HepG2 (cell line): Measurements from ENCODE around the gene KAT6B. TPM values are rescaled to one million over a fixed set of nuclear protein-coding genes. Genes with fewer than 3 reads are reported as not detected.

Source experiments
- ATAC-seq: fragments of 200-7000 bp; cut with Tn5 transposase; 3 replicates; pipeline ENCODE4 v1.9.1; 2020; ENCODE audit warnings: mild to moderate bottlenecking, moderate library complexity
- BruUV-seq: library from RNA; stranded (reverse); fragments of 400-500 nt; replicated peaks from 2 replicates; lab custom pipeline; 2021; lab: Mats Ljungman, UMichigan
- CTCF ChIA-PET: fragments of 300-600 bp; formaldehyde crosslinking; extraction: SDS; loops from one replicate; lab custom pipeline; 2021; ENCODE audit warnings: low total read pairs, inconsistent platforms, low intra/inter-chr PET ratio; lab: Yijun Ruan, JAX
- POLR2A ChIA-PET: fragments of 350-600 bp; sonication (Branson Sonifier 250); formaldehyde crosslinking; loops from one replicate; lab custom pipeline; 2020; ENCODE audit warnings: antibody characterized with exemption, inconsistent platforms; lab: Yijun Ruan, JAX
- DNase-seq: peaks from one replicate; pipeline ENCODE4 v3.0.0-alpha.2; 2015; ENCODE audit warnings: low spot score
- FAIRE-seq: peaks from 3 replicates; lab custom pipeline; 2011; peaks lifted over from hg19 to GRCh38; lab: Jason Lieb, UNC
- H2AFZ ChIP-seq: one replicate; pipeline ENCODE4 v1.6.1; 2011; ENCODE audit warnings: low read length, inconsistent platforms
- H3K27ac ChIP-seq: fragments of 300-600 bp; 3 replicates; pipeline ENCODE4 v1.8.0; 2011; ENCODE audit warnings: mixed run types, mild to moderate bottlenecking, mixed read lengths, low read length, inconsistent platforms; ENCODE audit not compliant: insufficient read depth; ENCODE audit errors: extremely low read length
- H3K27me3 ChIP-seq, 2 experiments: fragments of 200-600 bp in 1 of 2; 2 replicates in 1 of 2; 3 replicates in 1 of 2; pipeline versions ENCODE4 v1.6.0 to v1.8.0; 2011; ENCODE audit warnings: low read length in 2 of 2, mild to moderate bottlenecking in 2 of 2, moderate library complexity in 2 of 2, inconsistent platforms in 1 of 2; ENCODE audit not compliant: insufficient read depth in 2 of 2, control insufficient read depth in 1 of 2
- H3K36me3 ChIP-seq, 2 experiments: fragments of 200-600 bp in 1 of 2; replicated peaks in 1 of 2; 2 replicates in 1 of 2; 3 replicates in 1 of 2; pipeline versions ENCODE4 v1.5.1 to v1.8.0; 2011; ENCODE audit warnings: low read length in 2 of 2, inconsistent platforms in 1 of 2; ENCODE audit not compliant: insufficient read depth in 2 of 2, control insufficient read depth in 1 of 2
- H3K4me1 ChIP-seq: 2 replicates; pipeline ENCODE4 v1.5.1; 2012; ENCODE audit warnings: low read length, inconsistent platforms; ENCODE audit not compliant: insufficient read depth
- H3K4me2 ChIP-seq: 2 replicates; pipeline ENCODE4 v1.6.0; 2011; ENCODE audit warnings: low read depth, low read length, inconsistent platforms
- H3K4me3 ChIP-seq, 3 experiments: fragments of 200-600 bp in 1 of 3; sonication (generic), shearing (Covaris generic) in 1 of 3; replicated peaks in 1 of 3; 2 replicates each; pipeline ENCODE4 v1.5.1; 2011 to 2016; ENCODE audit warnings: low read length in 3 of 3, inconsistent platforms in 2 of 3, low read depth in 2 of 3, mild to moderate bottlenecking in 2 of 3, control low read depth in 1 of 3, mixed read lengths in 1 of 3; ENCODE audit not compliant: insufficient read depth in 1 of 3
- H3K79me2 ChIP-seq: one replicate; pipeline ENCODE4 v1.6.1; 2011; ENCODE audit warnings: low read length, inconsistent platforms; ENCODE audit not compliant: insufficient read depth
- H3K9ac ChIP-seq: 2 replicates; pipeline ENCODE4 v1.6.0; 2011; ENCODE audit warnings: mild to moderate bottlenecking, low read depth, low read length, inconsistent platforms; ENCODE audit not compliant: insufficient read depth
- H3K9me3 ChIP-seq: 2 replicates; pipeline ENCODE4 v1.5.1; 2012; ENCODE audit warnings: mild to moderate bottlenecking, low read length
- H4K20me1 ChIP-seq: 2 replicates; pipeline ENCODE4 v1.6.0; 2011; ENCODE audit warnings: inconsistent platforms, mild to moderate bottlenecking, low read length, moderate library complexity; ENCODE audit not compliant: insufficient read depth
- BCL6 ChIP-seq: IDR thresholded peaks from 2 replicates; pipeline ENCODE4 v1.6.1; 2016; ENCODE audit warnings: missing genetic modification reagents, missing compliant biosample characterization
- CTCF ChIP-seq: sonication (generic); formaldehyde crosslinking; IDR thresholded peaks from 2 replicates; pipeline ENCODE4 v1.5.0; 2020; ENCODE audit warnings: mild to moderate bottlenecking, missing genetic modification reagents, moderate library complexity
- FOSL1 ChIP-seq: sonication (generic); formaldehyde crosslinking; IDR thresholded peaks from 2 replicates; pipeline ENCODE4 v1.9.0; 2021; ENCODE audit warnings: missing genetic modification reagents, borderline replicate concordance
- FOXJ3 ChIP-seq: sonication (generic); formaldehyde crosslinking; IDR thresholded peaks from 2 replicates; pipeline ENCODE4 v1.4.0; 2020; ENCODE audit warnings: missing genetic modification reagents, mild to moderate bottlenecking, borderline replicate concordance
- FOXP4 ChIP-seq: sonication (generic); formaldehyde crosslinking; IDR thresholded peaks from 2 replicates; pipeline ENCODE4 v1.4.0; 2020; ENCODE audit warnings: missing genetic modification reagents
- JUN ChIP-seq: sonication (generic); formaldehyde crosslinking; IDR thresholded peaks from 2 replicates; pipeline ENCODE4 v1.4.0; 2020; ENCODE audit warnings: mild to moderate bottlenecking, missing genetic modification reagents
- NFAT5 ChIP-seq: sonication (generic); formaldehyde crosslinking; IDR thresholded peaks from 2 replicates; pipeline ENCODE4 v1.4.0; 2020; ENCODE audit warnings: missing genetic modification reagents
- ONECUT2 ChIP-seq: sonication (generic); formaldehyde crosslinking; IDR thresholded peaks from 2 replicates; pipeline ENCODE4 v1.4.0; 2020; ENCODE audit warnings: missing genetic modification reagents
- SMAD1 ChIP-seq: sonication (generic); formaldehyde crosslinking; IDR thresholded peaks from 2 replicates; pipeline ENCODE4 v1.4.0; 2020; ENCODE audit warnings: missing genetic modification reagents, low read depth, mild to moderate bottlenecking, borderline replicate concordance
- TAF15 ChIP-seq: fragments of 200-400 bp; formaldehyde crosslinking; IDR thresholded peaks from one replicate; pipeline ENCODE4 v1.6.1; 2018; ENCODE audit warnings: mild to moderate bottlenecking, low read depth, low read length; ENCODE audit not compliant: poor library complexity, severe bottlenecking
- WIZ ChIP-seq: sonication (generic); formaldehyde crosslinking; IDR thresholded peaks from 2 replicates; pipeline ENCODE4 v1.5.1; 2020; ENCODE audit warnings: mild to moderate bottlenecking, missing genetic modification reagents
- ZC3H13 ChIP-seq: sonication (generic); formaldehyde crosslinking; IDR thresholded peaks from 2 replicates; pipeline ENCODE4 v1.8.1; 2023; ENCODE audit warnings: mild to moderate bottlenecking, missing genetic modification reagents, moderate library complexity
- ZNF34 ChIP-seq: sonication (generic); formaldehyde crosslinking; IDR thresholded peaks from 2 replicates; pipeline ENCODE4 v1.4.0; 2020; ENCODE audit warnings: mild to moderate bottlenecking, missing genetic modification reagents, borderline replicate concordance
- ZNF382 ChIP-seq: sonication (generic); formaldehyde crosslinking; IDR thresholded peaks from 2 replicates; pipeline ENCODE4 v1.5.0; 2020; ENCODE audit warnings: missing genetic modification reagents, mild to moderate bottlenecking, borderline replicate concordance
- ZNF652 ChIP-seq: IDR thresholded peaks from 2 replicates; pipeline ENCODE4 v1.6.1; 2016; ENCODE audit warnings: low read depth, borderline replicate concordance
- WGBS: methylation state at CpG from one replicate; pipeline ENCODE4 v1.1.6; 2017; ENCODE audit warnings: low lambda C conversion rate; 5-methylcytosine and 5-hydroxymethylcytosine counted together
- in situ Hi-C: cut with HindIII; loops from 2 replicates; pipeline ENCODE4 v1.10.0; 2017; ENCODE audit warnings: low pct_unique_long_range_greater_than_20kb; ENCODE audit not compliant: extremely low pct_ligation_motif_present
- intact Hi-C: fragments of 100-400 bp; cut with micrococcal nuclease; formaldehyde crosslinking; loops from one replicate; pipeline ENCODE4 v1.10.0; 2022; ENCODE audit not compliant: unreplicated experiment
- polyA plus RNA-seq, 8 experiments: library from polyadenylated mRNA; depleted of rRNA in 3 of 8; stranded (reverse) in 7 of 8; unstranded in 1 of 8; fragments of >200 nt; fragmentation: Illumina TruSeq in 4 of 8; extraction: Trizol in 4 of 8; gene quantifications; 2 replicates each; pipeline versions ENCODE4 v1.2.1 to v1.2.3, GENCODE V29; 2011 to 2016; ENCODE audit warnings: low read depth in 4 of 8, missing spikeins in 1 of 8, mixed read lengths in 1 of 8; ENCODE audit not compliant: insufficient read depth in 1 of 8
- total RNA-seq, 5 experiments: library from RNA; depleted of rRNA; stranded (reverse); fragments of >200 nt; fragmentation: Illumina TruSeq; extraction: Trizol; gene quantifications; 2 replicates each; pipeline ENCODE4 v1.2.3, GENCODE V29; 2016; ENCODE audit warnings: low read depth in 1 of 5

KAT6B gene
- total and polyA plus RNA-seq, 2 of the 13 experiments (the other 11 are each of a cell fraction or from before 2014, with no cell fraction given): 3.0 to 9.5 TPM

- TF ChIP-seq NFAT5 (CRISPR knock-in tag) (no peak), ZNF652 (CRISPR knock-in tag) (no peak)
- TF ChIP-seq, all 625 proteins: peak for 0
These were observed 102.4 kb downstream of the KAT6B start (continued) for GRCh38 chr10:74928742-74929191.

GRCh38 chr10:74929197-74929596, 102.8 kb downstream of the KAT6B start:
- ChIA-PET POLR2A (no interaction called here), CTCF (no interaction called here)
- Histone ChIP-seq H3K4me3 (no peak overlapping the region), H3K79me2 (peaks cover 3% of the 10 kb centered on the region), H3K27me3 (no peaks in the 10 kb centered on the region), H3K9ac (no peak overlapping the region), H4K20me1 (no peaks in the 10 kb centered on the region), H3K4me1 (peaks cover 27% of the 10 kb centered on the region), H3K4me2 (no peak overlapping the region), H3K9me3 (no peaks in the 10 kb centered on the region), H3K27ac (no peak overlapping the region), H3K36me3 (no peaks in the 10 kb centered on the region), H2AFZ (no peak overlapping the region)
- FAIRE-seq: no peak
- no TSS peak for BruUV-seq
- 96% methylated on average over 5 of the region's 5 CpGs for WGBS
- TF ChIP-seq FOXJ3: no peak
- no peak for TF ChIP-seq FOXP4 (CRISPR knock-in tag)
- no peak for TF ChIP-seq BCL6
- no peak for TF ChIP-seq ZNF382 (CRISPR knock-in tag)
- no peak for TF ChIP-seq SMAD1 (CRISPR knock-in tag)
- no peak for TF ChIP-seq ZC3H13 (CRISPR knock-in tag)
- TF ChIP-seq CTCF (CRISPR knock-in tag): no peak
- TF ChIP-seq WIZ (CRISPR knock-in tag): no peak
- no peak for TF ChIP-seq ZNF34 (CRISPR knock-in tag)
- no peak for TF ChIP-seq TAF15
- TF ChIP-seq JUN (CRISPR knock-in tag): no peak
- TF ChIP-seq FOSL1 (CRISPR knock-in tag): no peak
- no peak for TF ChIP-seq ONECUT2
- DNase-seq: no peak
- no peak for ATAC-seq
- intact Hi-C loops (no loop called here), in situ Hi-C loops (no loop called here)
